HG03045 (cell line): ENCODE data around the gene SPIB.

ENCODE experiments used
- ATAC-seq: cut with Tn5 transposase; IDR thresholded peaks from one replicate; pipeline ENCODE4 v1.9.1; 2021; ENCODE audit warnings: mild to moderate bottlenecking, moderate library complexity; ENCODE audit not compliant: unreplicated experiment

The SPIB gene

GRCh38 chr19:50418176-50419021 is at the start of gene SPIB:
TSS of gene SPIB (plus strand) at chr19:50418938. CDS start at chr19:50418963, 25 bp downstream.
- no peak for ATAC-seq

GRCh38 chr19:50371914-50372475 is 46.7 kb upstream of the SPIB start:
- ATAC-seq, result no peak

GRCh38 chr19:50376166-50377050 is 42.3 kb upstream of the SPIB start, which contains the start of gene NR1H2:
TSS of gene NR1H2 (plus strand) at chr19:50376457. CDS start at chr19:50377606, 1,149 bp downstream.
- peak; percentile 76 for ATAC-seq

- no peak for ATAC-seq
Measured at GRCh38 chr19:50377051-50377461, 41.7 kb upstream of the SPIB start.

GRCh38 chr19:50377517-50377916 is 41.2 kb upstream of the SPIB start:
- no peak for ATAC-seq

- no peak for ATAC-seq
Measured at GRCh38 chr19:50378169-50378862, 40.4 kb upstream of the SPIB start.

GRCh38 chr19:50378863-50379236 is 39.9 kb upstream of the SPIB start:
- no peak for ATAC-seq

GRCh38 chr19:50379602-50380001 is 39.1 kb upstream of the SPIB start:
- ATAC-seq, result no peak

GRCh38 chr19:50380137-50380536 is 38.6 kb upstream of the SPIB start:
- no peak for ATAC-seq

GRCh38 chr19:50380751-50381151 is 38.0 kb upstream of the SPIB start:
- ATAC-seq, result no peak

- no peak for ATAC-seq
Measured at GRCh38 chr19:50381881-50382729, 36.6 kb upstream of the SPIB start.

GRCh38 chr19:50383001-50383851 is 35.5 kb upstream of the SPIB start:
- ATAC-seq, result peak; percentile 1

- peak; percentile 83 for ATAC-seq
Measured at GRCh38 chr19:50383852-50384684, 34.7 kb upstream of the SPIB start, which contains the start of gene POLD1. TSS of gene POLD1 (plus strand) at chr19:50384347. CDS start at chr19:50398852, 14,505 bp downstream.

GRCh38 chr19:50384685-50385535 is 33.8 kb upstream of the SPIB start:
- ATAC-seq, result no peak

- no peak for ATAC-seq
Measured at GRCh38 chr19:50387176-50387867, 31.4 kb upstream of the SPIB start.

- no peak for ATAC-seq
Measured at GRCh38 chr19:50387868-50388245, 30.9 kb upstream of the SPIB start.
